Middle frontal gyrus (tissue), 1 donor: ENCODE results near the gene OR5D13.

ENCODE experiments used
- DNase-seq: peaks from one replicate; pipeline ENCODE4 v3.0.0-alpha.2; 2015; ENCODE audit warnings: low spot score; ENCODE audit errors: extremely low spot score

The OR5D13 gene, protein sequence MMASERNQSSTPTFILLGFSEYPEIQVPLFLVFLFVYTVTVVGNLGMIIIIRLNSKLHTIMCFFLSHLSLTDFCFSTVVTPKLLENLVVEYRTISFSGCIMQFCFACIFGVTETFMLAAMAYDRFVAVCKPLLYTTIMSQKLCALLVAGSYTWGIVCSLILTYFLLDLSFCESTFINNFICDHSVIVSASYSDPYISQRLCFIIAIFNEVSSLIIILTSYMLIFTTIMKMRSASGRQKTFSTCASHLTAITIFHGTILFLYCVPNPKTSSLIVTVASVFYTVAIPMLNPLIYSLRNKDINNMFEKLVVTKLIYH

GRCh38 chr11:55773138-55773537 is at the start of gene OR5D13:
Gene OR5D13, plus strand, starts transcription at chr11:55773438. Its CDS starts 0 bp downstream, at chr11:55773438.
- no peak for DNase-seq

DNA sequence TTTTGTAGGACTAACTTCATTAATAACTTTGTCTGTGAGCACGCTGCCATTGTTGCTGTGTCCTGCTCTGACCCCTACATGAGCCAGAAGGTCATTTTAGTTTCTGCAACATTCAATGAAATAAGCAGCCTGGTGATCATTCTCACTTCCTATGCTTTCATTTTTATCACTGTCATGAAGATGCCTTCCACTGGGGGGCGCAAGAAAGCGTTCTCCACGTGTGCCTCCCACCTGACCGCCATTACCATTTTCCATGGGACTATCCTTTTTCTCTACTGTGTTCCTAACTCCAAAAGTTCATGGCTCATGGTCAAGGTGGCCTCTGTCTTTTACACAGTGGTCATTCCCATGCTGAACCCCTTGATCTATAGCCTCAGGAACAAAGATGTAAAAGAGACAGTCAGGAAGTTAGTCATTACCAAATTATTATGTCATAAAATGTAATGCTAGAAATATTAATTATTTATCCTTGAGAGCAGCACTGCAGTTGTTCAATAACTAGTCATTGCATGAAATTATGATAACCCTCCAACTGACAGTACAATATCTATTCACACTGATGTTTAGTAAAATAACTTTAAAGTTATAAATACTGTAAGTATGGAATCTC is 46.4 kb upstream of the OR5D13 start:
- no peak for DNase-seq

DNA sequence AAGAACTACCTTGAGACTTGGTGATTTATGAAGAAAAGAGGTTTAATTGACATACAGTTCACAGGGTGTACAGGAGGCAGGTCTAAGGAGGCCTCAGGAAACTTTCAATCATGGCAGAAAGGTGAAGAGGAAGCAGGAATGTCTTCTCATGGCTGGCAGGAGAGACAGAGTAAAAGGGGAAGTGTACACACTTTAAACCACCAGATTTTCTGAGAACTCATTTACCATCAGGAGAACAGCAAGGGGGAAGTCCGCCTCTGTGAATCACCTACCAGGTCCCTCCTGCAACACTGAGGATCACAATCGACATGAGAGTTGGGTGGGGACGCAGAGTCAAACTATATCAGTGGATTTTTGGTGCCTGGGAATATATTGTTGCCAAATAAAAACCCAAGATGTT is 40.3 kb upstream of the OR5D13 start:
- no peak for DNase-seq

- DNase-seq = no peak
Measured at GRCh38 chr11:55791606-55792005, 18.4 kb downstream of the OR5D13 start.

DNA sequence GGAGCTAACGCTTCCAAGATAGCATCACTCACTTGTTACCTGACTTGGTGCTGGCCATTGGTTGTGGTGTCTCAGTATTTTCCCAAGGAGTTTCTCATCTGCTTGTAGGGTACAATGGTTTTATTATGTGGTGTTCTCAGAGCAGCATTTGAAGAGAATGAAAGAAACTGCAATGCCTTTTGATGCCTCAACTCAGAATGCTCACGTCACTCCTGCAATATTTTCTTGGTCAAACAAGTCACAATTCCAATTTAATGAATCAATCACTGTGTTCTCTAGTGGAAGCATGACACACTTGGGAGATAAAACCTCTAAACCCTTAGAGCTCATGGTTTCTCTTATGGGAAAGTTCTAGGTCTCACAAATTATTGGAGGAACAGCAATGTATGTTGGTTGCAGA is 20.1 kb downstream of the OR5D13 start:
- DNase-seq = no peak

DNA sequence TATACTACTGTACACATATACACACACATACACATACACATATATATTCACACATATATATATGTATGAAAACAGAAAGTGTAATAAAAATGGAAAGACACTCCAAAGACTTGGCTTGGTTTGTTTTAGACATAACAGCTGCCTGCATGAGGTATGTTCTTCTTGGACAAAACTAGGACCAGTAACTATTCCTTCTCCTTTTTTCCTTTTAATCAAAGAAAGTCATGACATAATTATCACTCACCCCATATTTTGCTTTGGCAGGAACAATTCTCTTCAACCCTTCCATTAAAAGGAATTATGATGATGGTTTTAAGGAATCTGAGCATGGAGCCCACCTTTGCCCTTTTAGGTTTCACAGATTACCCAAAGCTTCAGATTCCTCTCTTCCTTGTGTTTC is 22.0 kb downstream of the OR5D13 start, which contains the start of gene OR5D14:
OR5D14 (plus strand) TSS at position 301 of the 400 bp plus-strand sequence; CDS start at position 301, 0 bp downstream.
- DNase-seq = no peak

DNA sequence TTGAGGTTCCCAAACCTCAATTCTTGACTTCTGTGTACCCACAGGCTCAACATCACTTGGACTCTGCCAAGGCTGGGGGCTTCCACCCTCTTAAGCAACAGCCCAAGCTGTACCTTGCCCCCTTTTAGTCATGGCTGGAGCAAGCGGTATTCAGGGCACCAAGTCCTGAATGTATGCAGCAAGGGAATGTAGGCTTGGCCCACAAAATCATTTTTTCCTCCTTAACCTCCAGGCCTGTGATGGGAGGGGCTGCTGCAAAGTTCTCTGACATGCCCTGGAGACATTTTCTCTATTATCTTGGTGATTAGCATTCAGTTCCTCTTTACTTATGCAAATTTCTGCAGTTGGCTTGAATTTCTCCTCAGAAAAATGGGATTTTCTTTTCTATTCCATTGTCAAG is 33.0 kb downstream of the OR5D13 start:
- DNase-seq = no peak

- DNase-seq = no peak
Measured at GRCh38 chr11:55811067-55811466, 37.8 kb downstream of the OR5D13 start, which contains the start of gene OR5L1. Gene OR5L1, plus strand, starts transcription at chr11:55811367. Its CDS starts 100 bp downstream, at chr11:55811467.

- DNase-seq = no peak
Measured at GRCh38 chr11:55819330-55819729, 46.1 kb downstream of the OR5D13 start, which contains the start of gene OR5D18. Gene OR5D18, plus strand, starts transcription at chr11:55819630. Its CDS starts 0 bp downstream, at chr11:55819630.
